HG02885 (cell line): ENCODE measurements around the gene PSRC1.
A peak's percentile ranks its signal among the peaks of the same experiment; 100 is the strongest.
"Not testable (repeated sequence)": the region's sequence is repeated elsewhere in the genome, so short reads cannot be mapped to it uniquely, and the experiment has no call there.

Experiments
- ATAC-seq: cut with Tn5 transposase; IDR thresholded peaks from one replicate; pipeline ENCODE4 v1.9.1; 2021; ENCODE audit warnings: mild to moderate bottlenecking; ENCODE audit not compliant: unreplicated experiment, poor library complexity

The PSRC1 gene

DNA sequence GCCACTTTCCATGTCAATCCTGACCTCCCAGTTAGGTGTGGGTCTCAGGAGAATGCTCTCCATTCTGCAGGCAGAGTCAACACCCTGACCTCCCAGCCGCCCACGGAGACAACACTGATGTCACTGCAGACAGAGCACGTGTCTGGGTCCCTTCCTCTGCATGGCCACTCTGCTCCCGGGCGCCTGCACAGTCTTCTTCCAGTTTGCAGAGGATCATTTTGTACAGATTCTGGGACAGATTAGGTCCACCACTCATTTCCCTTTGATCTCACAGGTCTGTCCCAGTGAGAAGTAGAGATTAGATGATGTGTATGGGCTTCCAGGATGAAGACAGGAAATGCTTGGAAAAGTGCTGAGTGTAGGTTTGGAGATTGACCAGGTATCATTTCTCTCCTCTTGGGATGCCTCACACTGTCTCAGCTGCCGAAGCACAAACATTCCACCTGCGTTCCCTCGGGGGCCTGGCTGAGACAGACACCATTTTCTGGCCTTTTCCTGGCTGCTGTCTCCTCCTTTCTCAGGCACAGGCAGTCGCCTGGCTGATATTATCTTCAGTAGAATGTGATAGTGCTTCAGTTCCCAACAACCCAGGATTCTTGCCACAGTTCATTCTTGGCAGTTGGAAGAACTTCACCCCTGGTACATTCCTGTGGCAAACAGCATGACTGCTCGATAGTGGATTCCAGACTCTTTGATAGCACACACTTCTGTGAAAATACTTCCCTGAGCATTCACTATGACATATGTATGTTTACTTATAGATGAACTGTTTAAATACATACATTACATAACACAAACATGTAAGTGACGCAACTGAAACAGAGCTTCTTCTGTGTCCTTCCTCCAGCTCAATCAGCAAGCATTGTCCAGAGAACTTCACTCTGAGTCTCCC, 16.0 kb upstream of the PSRC1 start:
- peak; percentile 68 for ATAC-seq

DNA sequence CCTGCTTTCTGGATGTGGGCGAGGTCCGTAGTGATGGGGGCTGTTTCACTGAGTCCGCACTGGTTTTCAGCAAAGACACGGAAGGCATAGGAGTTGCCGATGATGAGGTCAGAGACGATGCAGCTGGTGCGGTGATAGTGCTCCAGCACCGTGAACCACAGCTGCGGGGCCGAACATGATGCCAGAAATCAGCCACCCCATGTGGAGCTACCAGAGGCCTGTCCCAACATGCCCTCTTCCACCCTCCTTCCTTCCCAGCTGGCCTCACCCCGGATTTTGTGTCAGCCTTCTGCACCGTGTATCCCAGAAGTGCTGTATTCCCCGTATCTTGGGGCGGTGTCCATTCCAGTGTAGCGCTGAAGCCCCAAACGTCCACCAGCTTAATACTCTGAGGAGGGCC, 13.8 kb upstream of the PSRC1 start:
- no peak for ATAC-seq

DNA sequence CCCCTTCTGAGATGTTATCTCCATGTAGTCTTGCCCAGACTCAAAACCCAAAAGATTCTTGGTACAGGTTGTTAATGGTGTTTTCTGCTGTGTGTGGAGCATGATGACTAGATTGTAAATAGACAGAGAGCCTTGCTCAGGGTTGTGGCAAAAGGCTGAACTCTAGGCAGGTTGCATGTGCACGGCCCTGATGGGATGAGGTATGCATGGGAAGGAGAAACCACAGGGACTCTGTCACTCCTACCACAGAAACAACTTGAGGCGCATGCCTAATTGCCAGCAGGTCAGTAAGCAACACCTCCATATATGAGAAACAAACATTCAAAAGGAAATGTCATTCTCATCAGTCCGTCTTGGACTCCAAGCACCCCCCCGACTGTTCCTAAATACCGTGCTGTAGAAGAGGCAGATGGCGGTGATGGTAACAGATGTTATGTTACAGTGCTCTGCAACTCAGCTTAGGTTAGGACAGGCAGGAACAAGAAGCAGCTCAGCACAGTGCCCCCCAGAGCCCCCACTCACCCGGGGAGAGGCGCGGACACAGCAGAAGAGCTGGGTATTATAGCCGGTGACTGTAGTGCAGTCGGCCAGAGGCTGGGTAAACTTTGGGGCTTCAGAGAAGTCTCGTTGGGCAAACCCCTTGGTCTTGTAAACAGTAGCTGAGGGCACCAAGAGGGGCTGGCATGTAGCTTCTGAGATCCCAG, 12.9 kb upstream of the PSRC1 start:
- no peak for ATAC-seq

DNA sequence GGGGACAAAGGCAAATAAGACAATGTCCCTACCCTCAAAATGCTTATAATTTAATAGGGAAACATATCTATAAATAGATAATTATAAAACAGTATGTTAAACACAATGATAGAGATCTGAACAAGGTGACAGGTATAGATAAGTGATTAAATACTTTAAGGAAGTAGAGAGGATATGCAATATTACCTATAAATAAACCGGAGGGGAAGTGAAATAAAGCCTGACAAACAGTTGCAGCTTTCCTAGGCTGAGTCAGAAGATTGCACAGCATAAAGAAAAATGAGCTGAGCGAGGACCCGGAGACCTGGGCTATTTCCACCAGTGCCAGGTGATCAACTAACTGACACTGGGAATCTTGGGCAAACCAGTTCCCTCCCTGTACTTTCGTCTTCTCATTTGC, 11.5 kb upstream of the PSRC1 start:
- no peak for ATAC-seq

DNA sequence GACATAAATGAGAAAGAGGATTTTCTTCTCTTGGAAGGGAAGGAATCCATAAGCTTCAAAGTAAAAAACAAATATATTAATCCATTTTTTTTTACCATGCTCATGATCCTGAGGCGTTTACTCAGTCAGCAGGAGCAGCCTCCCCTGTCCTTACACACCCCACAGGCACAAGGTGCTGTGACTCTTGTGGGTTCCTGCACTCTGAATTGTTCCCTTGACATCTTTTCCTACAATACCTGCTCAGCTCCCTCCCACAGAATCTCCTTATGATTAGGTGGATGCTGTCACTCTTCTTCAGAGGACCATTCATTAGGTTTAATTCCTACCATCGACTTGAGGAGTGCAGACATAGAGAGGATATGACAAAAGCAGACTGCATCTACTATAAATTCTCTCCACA, 10.1 kb upstream of the PSRC1 start:
- ATAC-seq, result no peak

DNA sequence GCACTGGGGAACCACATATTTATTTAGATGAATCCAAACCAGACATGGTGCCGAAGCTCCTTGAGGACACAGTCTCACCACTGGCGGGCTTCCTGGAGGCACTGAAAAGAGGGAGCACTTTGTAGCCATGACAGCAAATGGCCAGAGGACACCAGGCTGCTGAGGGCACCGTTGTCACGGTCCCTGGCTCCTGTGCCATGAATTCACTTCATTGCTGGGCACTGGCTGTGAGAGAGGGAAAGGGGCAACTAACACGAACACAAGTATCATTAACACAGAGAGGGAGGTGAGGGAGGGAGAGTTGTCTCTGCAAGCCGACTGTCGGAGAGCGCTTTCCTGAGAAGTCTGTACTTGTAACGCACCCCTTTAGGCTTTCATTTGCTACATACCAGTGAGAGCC, 9.4 kb upstream of the PSRC1 start:
- ATAC-seq, result no peak

DNA sequence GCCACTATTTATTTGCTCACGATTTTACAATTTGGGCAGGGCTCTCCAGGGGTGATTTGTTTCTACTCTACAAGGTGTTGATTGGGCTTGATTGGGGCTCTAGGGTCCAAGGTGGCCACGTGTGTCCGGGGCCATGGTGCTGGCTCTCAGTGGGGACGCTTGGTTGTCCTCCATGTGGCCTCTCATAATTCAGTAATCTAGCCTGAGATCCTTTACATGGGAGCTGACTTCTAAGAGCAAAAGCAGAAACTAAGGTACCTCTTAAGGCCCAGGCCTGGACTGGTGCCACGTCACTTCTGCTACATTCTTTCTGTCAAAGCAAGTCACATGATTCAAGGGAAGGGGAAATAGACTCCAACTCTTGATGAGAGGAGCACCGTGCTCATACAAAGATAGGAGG, 8.1 kb upstream of the PSRC1 start:
- no peak for ATAC-seq

DNA sequence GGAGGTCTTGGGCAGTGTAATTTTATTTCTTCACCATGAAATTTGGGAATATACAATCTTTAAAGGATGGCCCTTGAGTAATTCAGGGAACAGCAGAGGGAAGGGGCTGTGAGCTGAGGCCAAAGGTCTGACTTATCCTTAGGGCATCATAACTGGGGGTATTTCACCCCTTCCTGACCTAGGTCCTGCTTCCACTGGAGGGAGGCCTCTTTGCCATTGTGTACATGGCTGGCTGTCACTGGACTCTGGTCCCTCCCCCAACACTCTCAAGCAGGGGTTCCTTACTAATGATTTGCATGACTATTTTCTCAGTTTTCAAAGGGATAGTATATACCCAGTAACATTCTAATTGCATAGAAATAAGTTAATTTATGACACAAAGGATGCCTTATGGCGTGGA, 7.2 kb upstream of the PSRC1 start:
- no peak for ATAC-seq

DNA sequence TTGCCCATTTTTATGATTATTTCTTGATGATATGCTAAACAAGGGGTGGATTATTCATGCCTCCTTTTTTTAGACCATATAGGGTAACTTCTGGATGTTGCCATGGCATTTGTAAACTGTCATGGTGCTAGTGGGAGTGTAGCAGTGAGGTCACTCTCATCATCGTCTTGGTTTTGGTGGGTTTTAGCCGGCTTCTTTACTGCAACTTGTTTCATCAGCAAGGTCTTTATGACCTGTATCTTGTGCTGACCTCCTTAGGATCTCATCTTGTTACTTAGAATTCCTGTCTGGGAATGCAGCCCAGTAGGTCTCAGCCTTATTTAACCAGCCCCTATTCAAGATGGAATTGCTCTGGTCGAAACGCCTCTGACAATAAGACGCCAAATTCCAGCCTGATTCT, 3.8 kb upstream of the PSRC1 start:
- ATAC-seq, result not testable (repeated sequence)

DNA sequence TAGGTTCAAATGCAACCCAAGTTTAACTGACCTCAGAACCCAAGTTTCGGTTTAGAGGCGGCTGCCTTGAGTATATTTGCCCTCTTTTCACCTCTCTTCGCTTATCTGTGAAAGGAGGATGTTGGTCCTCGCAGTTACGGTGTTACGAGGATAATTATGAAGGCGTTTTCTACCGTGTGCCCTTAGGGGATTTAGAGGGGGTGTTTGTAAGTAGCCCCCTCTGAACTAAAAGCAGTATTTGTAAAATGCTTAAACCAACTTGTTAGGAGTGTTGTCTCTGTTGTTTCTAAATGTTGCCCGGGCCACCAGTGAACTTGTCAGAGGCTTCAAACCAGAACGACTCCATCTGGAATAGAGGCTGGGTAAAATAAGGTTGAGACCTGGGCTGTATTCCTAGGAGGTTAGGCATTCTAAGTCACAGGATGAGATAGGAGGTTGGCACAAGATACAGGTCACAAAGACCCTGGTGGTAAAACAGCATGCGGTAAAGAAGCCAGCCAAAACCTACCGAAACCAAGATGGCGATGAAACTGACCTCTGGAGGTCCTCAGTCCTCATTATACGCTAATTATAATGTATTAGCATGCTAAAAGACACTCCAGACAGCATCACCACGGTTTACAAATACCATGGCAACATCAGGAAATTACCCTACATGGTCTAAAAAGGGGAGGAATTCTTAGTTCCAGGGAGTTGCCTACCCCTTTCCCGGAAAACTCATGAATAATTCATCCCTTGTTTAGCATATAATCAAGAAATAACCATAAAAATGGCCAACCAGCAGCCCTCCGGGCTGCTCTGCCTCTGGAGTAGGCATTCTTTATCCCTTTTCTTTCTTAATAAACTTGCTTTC, 1.0 kb upstream of the PSRC1 start:
- no peak for ATAC-seq

DNA sequence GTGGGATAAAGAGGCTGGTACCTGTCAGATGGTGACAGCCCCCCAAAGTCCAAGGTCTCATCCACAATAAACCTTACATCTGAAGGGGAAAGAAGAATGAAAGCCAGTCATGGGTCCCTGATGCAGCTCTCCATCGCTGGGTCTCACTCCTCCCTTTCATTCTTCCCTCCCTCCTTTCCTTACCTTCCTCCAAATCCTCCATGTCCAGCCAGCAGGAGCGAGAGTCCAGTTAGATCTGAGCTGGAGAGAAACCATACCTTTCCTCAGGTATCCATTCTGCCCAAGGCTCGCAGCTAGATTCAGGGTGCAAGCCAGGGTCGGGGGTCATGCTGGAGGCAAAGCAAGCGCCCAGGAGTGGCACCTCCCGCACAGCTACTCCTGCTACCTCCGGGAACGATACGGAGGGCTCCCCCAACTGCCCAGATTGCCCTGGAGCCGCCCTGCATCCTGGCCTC, 421 bp downstream of the PSRC1 start:
- ATAC-seq, result no peak

DNA sequence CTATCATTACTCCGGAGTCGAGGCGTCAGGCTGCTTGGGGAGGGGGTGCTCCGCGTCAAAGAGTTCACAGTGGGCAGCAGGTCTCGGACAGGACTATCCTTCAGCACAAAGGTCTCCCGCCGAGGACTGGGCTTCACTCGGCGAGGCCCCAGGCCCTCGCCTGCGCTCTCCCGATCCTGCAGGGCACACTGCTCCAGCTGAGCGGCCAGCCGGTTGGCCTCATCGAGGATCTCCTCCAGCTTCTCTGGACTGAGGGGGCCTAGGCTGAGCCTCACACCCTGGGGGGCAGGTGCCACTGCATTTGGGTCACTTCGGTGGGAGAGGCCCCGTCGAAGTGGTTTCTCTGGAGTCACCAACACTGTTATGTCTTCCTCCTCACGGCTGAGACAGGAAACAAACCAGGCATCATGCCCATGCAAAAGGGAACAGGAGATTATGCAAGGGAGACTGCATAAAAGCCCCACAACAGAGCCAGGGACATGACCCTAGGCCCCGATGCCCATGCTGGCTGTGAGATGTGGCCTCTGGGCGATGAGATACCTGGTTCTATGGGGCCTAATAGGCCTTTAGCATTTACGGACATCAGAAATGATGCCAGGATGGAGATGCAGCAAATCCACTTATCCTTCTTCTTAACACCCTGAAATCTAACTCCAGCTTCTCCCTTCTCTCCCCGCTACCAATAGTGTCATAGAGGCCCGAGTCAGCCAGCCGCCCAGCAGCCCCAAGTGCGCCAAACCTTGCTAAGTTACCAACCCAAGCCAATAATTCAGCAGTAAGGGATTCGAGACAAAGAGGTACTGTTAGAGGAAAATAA, 1.1 kb downstream of the PSRC1 start:
- ATAC-seq, result no peak

DNA sequence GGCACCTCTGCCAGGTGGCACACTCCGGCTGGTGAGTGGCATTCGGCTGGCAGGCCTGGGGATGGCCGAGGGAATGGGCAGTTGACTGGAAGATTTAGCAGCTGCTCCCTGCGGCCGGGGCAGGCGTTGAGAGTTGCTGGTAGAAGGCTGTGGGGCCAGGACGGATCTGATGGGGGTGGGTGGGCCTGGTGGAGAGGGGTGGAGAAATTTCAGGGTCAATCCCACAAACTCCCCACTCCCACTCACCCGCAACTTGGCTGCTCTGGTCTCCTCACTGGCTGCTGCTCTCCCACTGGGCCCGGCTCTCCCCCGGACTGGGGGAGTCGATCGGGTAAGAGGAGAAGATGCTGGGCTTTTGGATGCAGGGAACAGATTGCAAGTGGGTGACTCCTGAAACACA, 2.1 kb downstream of the PSRC1 start:
- ATAC-seq, result no peak

DNA sequence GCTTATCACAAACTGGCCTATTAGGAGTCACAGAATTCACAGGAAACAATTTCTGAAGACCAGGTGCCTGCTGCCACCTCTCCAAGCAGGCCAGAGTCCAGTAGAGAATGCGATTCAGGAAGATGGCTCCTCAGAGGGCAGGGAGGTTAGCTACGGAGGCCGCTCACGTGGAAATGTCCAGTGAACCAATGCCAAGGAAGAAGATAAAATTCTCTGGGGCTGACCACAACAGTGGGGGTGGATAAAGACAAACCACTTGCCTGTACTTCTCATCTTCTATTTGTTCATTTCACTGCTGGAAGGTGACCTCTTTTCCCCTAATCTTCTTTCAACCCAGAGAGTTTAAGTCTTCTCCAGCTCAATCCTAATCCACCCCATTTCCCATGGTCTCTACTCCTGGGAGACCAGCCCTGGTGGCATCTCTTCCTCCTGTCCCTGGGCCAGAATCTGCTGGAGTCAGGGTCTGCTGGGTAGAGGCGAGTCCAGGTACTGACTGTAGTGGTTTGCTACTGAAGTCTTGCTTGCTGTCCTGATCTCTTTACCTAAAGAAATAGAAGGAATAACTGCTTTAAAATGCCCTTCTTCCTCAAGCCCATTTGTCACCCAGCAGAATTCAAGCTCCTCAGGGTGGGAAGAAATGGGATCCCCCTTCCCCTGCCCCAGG, 3.2 kb downstream of the PSRC1 start:
- no peak for ATAC-seq

DNA sequence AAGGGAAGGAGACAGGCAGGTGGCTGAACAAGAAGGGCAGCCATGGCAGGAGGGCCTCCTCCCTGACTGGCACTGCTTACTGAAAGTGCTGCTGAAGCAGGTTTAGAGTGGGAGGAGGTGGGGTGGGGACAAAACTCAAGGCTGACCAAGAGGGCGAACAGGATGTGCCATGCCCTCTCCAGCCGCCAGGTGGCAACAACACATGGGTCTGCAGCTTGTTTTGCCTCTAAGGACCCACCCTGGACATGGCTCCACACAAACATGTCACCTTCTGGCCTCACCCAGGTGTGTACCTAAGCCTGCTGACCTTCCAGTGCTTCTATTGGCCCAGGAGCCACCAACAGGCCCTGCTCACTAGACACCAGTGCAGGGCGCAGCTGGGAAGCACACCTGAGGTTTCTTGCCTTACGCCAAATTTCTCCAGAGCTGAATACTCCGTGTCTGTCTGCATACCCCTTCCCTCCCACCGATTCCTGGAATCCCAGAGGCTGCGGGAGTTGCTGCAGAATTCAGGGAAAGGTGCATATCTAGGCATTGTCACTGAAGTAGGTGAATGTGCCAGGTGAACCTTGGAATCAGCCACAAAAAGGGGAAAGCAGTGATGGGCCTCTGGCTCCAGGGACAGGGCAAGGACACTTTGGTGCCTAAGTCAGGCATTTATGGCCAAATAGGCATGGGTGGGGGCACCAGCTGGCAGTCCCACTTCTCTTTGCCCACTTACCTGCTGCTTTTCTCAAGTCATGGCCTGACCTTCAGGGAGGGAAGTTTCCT, 5.3 kb downstream of the PSRC1 start:
- peak; percentile 85 for ATAC-seq

DNA sequence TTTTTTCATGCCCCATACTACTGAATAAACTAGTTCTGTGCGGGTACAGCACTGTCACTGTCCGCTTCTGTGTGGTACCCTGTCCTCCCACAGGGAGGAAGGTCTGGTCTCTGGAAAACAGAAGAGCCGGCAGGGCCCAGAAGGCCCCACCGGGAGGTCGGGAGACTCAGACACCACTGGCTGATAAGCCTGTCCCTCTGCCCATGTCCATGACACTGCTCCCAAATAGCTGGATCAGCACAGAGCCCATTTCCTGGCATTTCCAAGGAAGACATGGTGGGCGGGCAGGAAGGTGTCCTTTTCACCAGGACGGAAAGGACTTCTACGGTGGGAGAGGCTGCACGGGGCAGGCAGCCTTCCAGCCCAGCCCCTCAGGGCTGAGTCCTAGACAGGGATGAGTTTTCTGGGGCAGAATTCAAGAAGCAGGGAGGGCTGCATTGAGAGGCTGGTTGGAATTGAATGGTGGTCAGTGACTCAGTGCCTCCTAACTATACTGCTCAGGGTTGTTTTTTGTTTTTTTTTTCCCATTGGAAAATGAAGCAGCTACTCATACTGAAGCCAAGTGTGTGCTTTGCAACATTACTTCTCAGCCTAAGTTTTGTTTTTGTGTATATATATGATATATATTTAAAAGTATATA, 7.1 kb downstream of the PSRC1 start:
- no peak for ATAC-seq

DNA sequence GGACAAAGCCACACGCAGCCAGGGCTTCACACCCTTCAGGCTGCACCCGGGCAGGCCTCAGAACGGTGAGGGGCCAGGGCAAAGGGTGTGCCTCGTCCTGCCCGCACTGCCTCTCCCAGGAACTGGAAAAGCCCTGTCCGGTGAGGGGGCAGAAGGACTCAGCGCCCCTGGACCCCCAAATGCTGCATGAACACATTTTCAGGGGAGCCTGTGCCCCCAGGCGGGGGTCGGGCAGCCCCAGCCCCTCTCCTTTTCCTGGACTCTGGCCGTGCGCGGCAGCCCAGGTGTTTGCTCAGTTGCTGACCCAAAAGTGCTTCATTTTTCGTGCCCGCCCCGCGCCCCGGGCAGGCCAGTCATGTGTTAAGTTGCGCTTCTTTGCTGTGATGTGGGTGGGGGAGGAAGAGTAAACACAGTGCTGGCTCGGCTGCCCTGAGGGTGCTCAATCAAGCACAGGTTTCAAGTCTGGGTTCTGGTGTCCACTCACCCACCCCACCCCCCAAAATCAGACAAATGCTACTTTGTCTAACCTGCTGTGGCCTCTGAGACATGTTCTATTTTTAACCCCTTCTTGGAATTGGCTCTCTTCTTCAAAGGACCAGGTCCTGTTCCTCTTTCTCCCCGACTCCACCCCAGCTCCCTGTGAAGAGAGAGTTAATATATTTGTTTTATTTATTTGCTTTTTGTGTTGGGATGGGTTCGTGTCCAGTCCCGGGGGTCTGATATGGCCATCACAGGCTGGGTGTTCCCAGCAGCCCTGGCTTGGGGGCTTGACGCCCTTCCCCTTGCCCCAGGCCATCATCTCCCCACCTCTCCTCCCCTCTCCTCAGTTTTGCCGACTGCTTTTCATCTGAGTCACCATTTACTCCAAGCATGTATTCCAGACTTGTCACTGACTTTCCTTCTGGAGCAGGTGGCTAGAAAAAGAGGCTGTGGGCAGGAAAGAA, 8.1 kb downstream of the PSRC1 start:
- no peak for ATAC-seq
